GM19438 (cell line): Measurements from ENCODE around the gene CADPS2.
"Not testable (repeated sequence)": the region's sequence is repeated elsewhere in the genome, so short reads cannot be mapped to it uniquely, and the experiment has no call there.

Experiments
- ATAC-seq: cut with Tn5 transposase; IDR thresholded peaks from one replicate; pipeline ENCODE4 v1.9.1; 2021; ENCODE audit warnings: low read depth; ENCODE audit not compliant: unreplicated experiment

Gene CADPS2

DNA sequence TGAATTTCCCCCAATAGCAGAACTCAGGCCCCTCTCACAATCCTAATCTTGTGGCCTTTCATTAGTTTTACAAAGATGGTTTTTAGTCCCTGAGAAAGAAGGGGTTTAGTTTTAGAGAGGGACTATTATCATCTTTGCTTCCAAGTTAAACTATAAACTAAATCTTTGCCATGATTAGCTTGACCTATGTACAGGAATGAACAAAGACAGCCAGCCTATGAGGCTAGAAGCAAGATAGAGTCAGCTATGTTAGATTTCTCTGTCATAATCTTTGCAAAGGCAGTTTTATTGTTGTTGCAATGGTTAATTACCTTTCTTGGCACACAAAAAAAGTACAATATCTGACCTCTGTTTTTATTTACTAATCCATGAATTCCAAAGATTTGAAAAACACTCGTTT is 206.4 kb downstream of the CADPS2 start:
- no peak for ATAC-seq

GRCh38 chr7:122679269-122679709 is 207.0 kb downstream of the CADPS2 start:
- not testable (repeated sequence) for ATAC-seq

DNA sequence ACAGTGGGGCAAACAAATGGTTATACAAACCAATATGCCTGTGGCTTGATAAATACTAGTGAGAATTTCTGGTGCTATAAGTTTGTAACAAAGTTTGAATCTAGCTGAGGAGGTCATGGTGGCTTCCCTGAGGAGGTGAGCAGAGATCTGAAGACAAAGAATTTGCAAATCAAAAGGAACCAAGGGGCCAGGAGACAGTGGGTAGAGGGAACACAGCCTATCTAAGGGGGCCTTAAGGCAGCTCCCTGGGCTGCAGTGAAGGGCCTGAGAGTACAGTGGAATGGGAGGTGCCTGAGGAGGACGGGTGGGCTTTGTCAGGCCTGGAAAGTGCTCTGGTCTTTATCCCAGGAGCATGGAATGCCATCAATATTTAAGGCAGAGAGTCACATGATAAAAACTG is 209.1 kb downstream of the CADPS2 start:
- ATAC-seq, result no peak

GRCh38 chr7:122676466-122676865 is 209.8 kb downstream of the CADPS2 start:
- ATAC-seq, result no peak

GRCh38 chr7:122675621-122676020 is 210.6 kb downstream of the CADPS2 start:
- ATAC-seq, result no peak

GRCh38 chr7:122675011-122675410 is 211.2 kb downstream of the CADPS2 start:
- no peak for ATAC-seq

GRCh38 chr7:122674502-122674901 is 211.8 kb downstream of the CADPS2 start:
- no peak for ATAC-seq

DNA sequence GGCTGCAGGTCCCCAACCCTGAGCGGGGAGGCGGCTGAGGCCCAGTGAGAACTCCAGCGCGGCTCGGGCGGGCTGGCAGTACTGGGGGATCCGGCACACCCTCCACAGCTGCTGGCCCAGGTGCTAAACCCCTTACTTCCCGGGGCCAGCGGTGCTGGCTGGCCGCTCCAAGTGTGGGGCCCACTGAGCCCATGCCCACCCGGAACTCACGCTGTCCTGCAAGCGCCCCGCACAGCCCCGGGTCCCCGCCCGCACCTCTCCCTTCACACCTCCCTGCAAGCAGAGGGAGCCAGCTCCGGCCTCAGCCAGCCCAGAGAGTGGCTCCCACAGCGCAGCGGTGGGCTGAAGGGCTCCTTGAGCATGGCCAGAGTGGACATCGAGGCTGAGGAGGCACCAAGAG is 212.3 kb downstream of the CADPS2 start:
- no peak for ATAC-seq

GRCh38 chr7:122672536-122672935 is 213.7 kb downstream of the CADPS2 start:
- ATAC-seq, result no peak

GRCh38 chr7:122663733-122664132 is 222.5 kb downstream of the CADPS2 start:
- ATAC-seq, result no peak

- no peak for ATAC-seq
These were observed 227.4 kb downstream of the CADPS2 start for GRCh38 chr7:122658856-122659255.

GRCh38 chr7:122653685-122654084 is 232.6 kb downstream of the CADPS2 start:
- ATAC-seq, result no peak

DNA sequence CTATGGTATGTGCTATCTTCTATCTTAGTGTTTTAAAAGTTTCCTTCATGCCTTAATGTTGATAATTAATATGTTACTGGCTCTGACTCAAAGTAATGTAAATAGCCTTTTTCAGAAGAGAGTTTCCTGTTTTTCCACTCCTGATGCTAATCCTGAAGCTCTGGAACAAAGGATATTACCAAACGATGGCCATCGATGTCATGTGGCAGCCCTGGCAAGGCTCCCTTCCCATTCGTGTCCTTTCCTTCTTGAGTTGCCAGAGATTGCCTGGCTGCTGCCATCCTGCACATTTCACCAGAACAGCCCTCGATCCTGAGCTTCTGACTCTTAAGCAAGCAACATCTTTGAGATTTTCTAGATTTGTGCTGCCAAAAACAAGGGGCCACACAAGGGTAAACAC is 233.4 kb downstream of the CADPS2 start:
- no peak for ATAC-seq

GRCh38 chr7:122651451-122651850 is 234.8 kb downstream of the CADPS2 start:
- ATAC-seq, result no peak

GRCh38 chr7:122643250-122643649 is 243.0 kb downstream of the CADPS2 start:
- no peak for ATAC-seq

DNA sequence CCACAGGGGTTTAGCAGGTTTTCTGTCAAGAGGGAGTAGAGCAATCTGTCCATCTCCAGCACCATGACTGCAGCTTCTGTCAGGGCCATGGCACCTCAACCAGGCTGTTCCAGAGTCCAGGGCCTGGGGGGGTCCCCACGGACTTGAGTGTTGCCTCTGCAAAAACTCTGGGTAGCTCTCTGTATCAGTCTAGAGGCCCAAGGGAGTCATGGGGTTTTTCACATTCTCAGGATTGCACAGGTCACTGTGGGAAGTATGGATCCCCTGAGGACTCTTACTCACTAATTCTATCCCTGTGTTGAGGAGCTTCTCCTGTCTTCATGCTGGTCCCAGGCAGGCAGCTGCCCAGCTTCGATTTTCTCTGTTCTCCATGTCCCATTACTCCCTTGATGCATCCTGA is 247.8 kb downstream of the CADPS2 start:
- no peak for ATAC-seq

DNA sequence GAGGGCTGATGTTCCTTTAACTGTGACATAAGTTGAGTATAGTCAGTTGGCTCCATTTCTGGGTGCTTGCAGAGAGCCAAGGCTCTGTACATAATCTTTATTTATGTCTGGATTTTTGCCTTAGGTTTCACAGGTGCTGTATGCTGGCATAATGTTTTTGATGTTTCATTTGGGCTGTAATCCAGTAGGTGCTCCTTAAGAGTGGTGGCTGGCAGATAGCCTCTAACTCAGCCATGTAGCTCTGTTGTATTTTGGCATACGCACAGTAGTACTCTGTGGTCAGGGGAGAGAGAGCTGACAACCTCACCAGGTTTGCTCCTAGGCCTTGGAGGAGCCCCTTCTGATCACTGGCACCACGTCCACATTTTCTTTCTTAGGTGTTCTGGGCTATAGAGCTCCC is 248.5 kb downstream of the CADPS2 start:
- no peak for ATAC-seq

- ATAC-seq, result not testable (repeated sequence)
These were observed 250.8 kb downstream of the CADPS2 start for GRCh38 chr7:122635481-122635880.

DNA sequence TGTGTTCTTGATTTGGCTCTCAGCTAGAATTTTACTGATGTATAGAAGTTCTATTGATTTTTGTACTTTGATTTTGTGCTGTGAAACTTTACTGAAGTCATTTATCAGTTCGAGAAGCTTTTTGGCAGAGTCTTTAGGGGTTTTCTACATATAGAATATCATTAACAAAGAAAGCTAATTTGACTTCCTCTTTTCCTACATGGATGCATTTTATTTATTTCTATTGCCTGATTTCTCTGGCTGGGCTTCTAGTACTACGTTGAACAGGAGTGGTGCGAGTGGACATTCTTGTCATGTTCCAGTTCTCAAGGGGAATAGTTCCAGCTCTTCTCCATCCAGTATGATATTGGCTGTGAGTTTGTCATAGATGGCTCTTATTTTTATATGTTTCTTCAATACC is 252.8 kb downstream of the CADPS2 start:
- no peak for ATAC-seq

- ATAC-seq, result no peak
These were observed 254.0 kb downstream of the CADPS2 start for GRCh38 chr7:122632238-122632637.

DNA sequence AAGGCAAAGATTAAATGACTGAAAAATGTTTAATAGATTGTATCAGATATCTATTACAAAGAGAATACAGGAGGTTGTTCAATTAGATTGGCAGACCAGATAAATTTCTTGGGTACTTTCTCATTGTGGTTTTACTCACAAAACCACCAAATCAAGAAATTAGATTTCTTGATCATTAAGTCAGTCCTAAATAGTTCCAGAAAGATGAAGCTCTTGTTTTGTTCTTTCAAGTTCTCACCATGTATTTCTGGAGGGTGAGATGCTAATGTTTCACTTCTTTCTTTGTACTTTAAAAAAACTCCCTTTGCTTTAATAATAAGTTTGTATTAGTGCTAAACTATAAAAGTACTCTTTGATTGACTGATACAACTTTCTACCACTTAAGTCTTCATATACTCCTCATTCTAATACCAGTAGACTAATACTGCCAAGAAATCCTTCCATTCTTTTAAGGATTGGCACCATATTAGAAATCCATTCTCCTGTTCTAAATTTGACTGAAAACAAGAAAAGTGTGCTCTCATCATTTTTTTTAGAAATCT is 256.8 kb downstream of the CADPS2 start:
- ATAC-seq, result no peak

DNA sequence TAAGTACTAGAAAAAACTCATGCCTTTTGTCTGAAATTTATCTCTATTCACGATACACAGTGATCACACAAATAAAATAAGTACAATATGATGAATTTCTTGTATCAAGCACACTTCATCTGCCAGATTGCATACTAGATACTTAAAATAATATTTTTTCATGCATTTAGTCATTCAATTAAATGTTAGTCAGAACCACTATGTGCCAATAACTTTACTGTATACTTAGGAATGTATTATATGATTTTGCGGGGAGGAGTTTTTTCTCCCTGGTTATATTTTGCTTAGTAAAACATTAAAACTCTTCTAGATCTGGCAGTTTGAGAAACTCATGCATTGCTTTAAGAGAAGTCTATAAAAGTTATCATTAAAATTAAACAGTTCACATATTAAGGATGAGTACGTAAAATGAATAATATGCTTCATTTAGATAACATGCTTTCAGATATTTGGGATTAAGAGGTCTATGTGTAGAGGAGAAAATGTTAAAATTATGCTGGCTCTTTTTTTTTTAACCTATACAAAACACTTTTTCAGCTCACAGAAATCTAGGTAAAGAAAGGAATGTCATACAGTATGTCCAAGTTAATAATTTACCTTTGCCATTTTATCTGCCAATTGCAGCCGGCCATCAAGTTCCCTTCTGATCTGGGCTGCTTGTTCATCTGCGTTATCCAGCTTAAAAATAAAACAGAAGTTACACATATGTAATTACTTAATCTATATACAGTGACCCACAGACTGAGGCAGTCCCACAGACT is 257.4 kb downstream of the CADPS2 start:
- no peak for ATAC-seq
